Measurements from ENCODE around the gene RARG. TPM values are rescaled to one million over a fixed set of nuclear protein-coding genes. Genes with fewer than 3 reads are reported as not detected.
"Not testable (repeated sequence)": the region's sequence is repeated elsewhere in the genome, so short reads cannot be mapped to it uniquely, and the experiment has no call there.

RARG gene
- total RNA-seq, 1 donor from 2014 or later = 10.1 TPM

DNA sequence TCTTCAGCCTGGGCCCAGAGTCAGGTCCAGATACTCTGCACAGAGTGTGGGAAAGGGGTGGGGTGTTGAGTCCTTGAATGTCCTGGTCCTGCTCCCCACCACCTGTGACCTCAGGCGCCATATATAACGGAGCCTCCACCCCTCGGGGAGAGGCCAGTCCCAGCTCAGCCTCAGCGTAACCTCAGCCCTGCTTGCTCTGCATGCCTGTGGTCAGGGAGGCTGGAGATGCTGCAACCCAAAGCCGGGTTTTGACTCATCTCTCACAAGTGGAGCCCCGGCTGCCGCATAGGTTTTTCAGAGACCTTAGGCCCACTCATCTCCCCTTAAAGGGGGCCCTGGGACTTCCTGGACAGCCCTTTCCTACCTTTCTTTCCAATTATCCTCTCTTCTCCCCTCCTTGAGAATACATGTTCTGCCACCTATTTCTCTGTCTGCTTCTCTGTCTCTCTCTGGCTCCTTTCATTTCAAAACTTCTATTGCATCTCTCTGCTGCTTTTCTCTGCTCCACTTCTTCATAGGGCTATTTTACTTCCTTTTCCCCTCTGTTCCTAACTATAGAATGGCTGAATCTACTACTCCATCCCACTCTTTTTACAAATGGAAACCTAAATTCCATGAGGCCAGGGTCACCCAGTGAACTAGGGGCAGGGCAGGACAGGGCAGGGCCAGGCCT, 26.1 kb downstream of the RARG start:
- FAIRE-seq (no peak), DNase-seq (ENCODE audit: low read depth) (peak; percentile 82)
- H3K4me3 Mint-ChIP-seq (ENCODE audit: unreplicated experiment) = peak overlapping the region; percentile 14
- Histone ChIP-seq H3K4me1 (ENCODE audit: insufficient read depth, low read length) (peaks cover 6% of the 10 kb centered on the region), H3K27ac (ENCODE audit: low read depth, low read length) (no peak overlapping the region), H3K9me3 (ENCODE audit: insufficient read depth, low read depth, low read length) (no peaks in the 10 kb centered on the region), H4K20me1 (ENCODE audit: insufficient read depth, low read length) (no peaks in the 10 kb centered on the region), H3K9ac (ENCODE audit: low read length) (peak overlapping the region; percentile 56), H3K4me3 (ENCODE audit: insufficient read depth, low read depth, low read length) (no peak overlapping the region), H3K27me3 (ENCODE audit: insufficient read depth, low read length) (no peaks in the 10 kb centered on the region), H3K79me2 (ENCODE audit: insufficient read depth, low read length) (no peaks in the 10 kb centered on the region), H2AFZ (ENCODE audit: low read depth, low read length) (no peak overlapping the region), H3K4me2 (ENCODE audit: low read length) (peak overlapping the region; percentile 68), H3K36me3 (ENCODE audit: insufficient read depth, low read length) (no peaks in the 10 kb centered on the region)
- H3K9me3 Mint-ChIP-seq (ENCODE audit: unreplicated experiment) = no peaks in the 10 kb centered on the region
- H3K36me3 Mint-ChIP-seq (ENCODE audit: low read depth, unreplicated experiment) = peaks cover 4% of the 10 kb centered on the region
- H3K4me1 Mint-ChIP-seq (ENCODE audit: low read depth, unreplicated experiment) = peaks cover 24% of the 10 kb centered on the region
- TF ChIP-seq, protein P1, sequence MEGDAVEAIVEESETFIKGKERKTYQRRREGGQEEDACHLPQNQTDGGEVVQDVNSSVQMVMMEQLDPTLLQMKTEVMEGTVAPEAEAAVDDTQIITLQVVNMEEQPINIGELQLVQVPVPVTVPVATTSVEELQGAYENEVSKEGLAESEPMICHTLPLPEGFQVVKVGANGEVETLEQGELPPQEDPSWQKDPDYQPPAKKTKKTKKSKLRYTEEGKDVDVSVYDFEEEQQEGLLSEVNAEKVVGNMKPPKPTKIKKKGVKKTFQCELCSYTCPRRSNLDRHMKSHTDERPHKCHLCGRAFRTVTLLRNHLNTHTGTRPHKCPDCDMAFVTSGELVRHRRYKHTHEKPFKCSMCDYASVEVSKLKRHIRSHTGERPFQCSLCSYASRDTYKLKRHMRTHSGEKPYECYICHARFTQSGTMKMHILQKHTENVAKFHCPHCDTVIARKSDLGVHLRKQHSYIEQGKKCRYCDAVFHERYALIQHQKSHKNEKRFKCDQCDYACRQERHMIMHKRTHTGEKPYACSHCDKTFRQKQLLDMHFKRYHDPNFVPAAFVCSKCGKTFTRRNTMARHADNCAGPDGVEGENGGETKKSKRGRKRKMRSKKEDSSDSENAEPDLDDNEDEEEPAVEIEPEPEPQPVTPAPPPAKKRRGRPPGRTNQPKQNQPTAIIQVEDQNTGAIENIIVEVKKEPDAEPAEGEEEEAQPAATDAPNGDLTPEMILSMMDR (IDR thresholded peaks at IDR 0.05; ENCODE audit: insufficient read depth, low read depth, low read length) = no peak
- no peak for TF ChIP-seq EZH2 (IDR thresholded peaks at IDR 0.05; ENCODE audit: insufficient read depth, low read length)
- H3K27me3 Mint-ChIP-seq (ENCODE audit: low read depth, unreplicated experiment) = no peaks in the 10 kb centered on the region
- peak overlapping the region; percentile 67 for H3K27ac Mint-ChIP-seq (ENCODE audit: unreplicated experiment)

DNA sequence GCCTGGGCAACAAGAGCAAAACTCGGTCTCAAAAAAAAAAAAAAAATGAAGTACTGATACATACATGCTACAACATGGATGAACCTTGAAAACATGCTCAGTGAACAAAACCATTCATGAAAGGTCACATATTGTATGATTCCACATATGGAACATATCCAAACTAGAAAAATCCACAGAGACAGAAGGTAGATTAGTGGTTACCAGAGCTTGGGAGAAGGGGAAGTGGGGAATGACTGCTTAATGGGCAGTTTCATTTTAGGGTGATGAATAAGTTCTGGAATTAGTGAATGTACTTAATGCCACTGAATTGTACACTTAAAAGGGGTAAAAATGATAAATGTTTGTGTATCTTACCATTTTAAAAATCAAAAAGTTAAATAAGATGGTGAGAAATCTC, 27.7 kb downstream of the RARG start:
- Mint-ChIP-seq H3K27me3 (ENCODE audit: low read depth, unreplicated experiment) (peaks cover 2% of the 10 kb centered on the region), H3K9me3 (ENCODE audit: unreplicated experiment) (no peaks in the 10 kb centered on the region), H3K36me3 (ENCODE audit: low read depth, unreplicated experiment) (peaks cover 1% of the 10 kb centered on the region), H3K4me3 (ENCODE audit: unreplicated experiment) (no peak overlapping the region), H3K27ac (ENCODE audit: unreplicated experiment) (no peak overlapping the region), H3K4me1 (ENCODE audit: low read depth, unreplicated experiment) (peaks cover 27% of the 10 kb centered on the region)
- Histone ChIP-seq H3K4me2 (ENCODE audit: low read length) (no peak overlapping the region), H3K79me2 (ENCODE audit: insufficient read depth, low read length) (no peaks in the 10 kb centered on the region), H3K36me3 (ENCODE audit: insufficient read depth, low read length) (no peaks in the 10 kb centered on the region), H2AFZ (ENCODE audit: low read depth, low read length) (no peak overlapping the region), H4K20me1 (ENCODE audit: insufficient read depth, low read length) (no peaks in the 10 kb centered on the region), H3K27me3 (ENCODE audit: insufficient read depth, low read length) (no peaks in the 10 kb centered on the region), H3K4me3 (ENCODE audit: insufficient read depth, low read depth, low read length) (no peak overlapping the region), H3K9ac (ENCODE audit: low read length) (no peak overlapping the region), H3K27ac (ENCODE audit: low read depth, low read length) (no peak overlapping the region), H3K4me1 (ENCODE audit: insufficient read depth, low read length) (peaks cover 6% of the 10 kb centered on the region), H3K9me3 (ENCODE audit: insufficient read depth, low read depth, low read length) (no peaks in the 10 kb centered on the region)
- FAIRE-seq (no peak), DNase-seq (ENCODE audit: low read depth) (no peak)
- TF ChIP-seq, protein P1 (IDR thresholded peaks at IDR 0.05; ENCODE audit: insufficient read depth, low read depth, low read length) = no peak
- no peak for TF ChIP-seq EZH2 (IDR thresholded peaks at IDR 0.05; ENCODE audit: insufficient read depth, low read length)

DNA sequence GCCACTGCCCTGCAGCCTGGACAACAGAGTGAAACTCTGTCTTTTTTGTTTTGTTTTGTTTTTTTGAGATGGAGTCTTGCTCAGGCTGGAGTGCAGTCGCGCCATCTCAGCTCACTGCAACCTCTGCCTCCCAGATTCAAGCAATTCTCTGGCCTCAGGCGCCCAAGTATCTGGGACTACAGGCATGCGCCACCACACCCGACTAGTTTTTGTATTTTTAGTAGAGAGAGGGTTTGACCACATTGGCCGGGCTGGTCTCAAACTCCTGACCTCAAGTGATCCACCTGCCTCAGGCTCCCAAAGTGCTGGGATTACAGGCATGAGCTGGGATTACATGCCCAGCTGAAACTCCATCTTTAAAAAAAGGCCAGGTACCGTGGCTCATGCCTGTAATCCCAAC, 29.7 kb downstream of the RARG start:
- H3K4me2 ChIP-seq (ENCODE audit: low read length); H3K27ac Mint-ChIP-seq (ENCODE audit: unreplicated experiment); H3K9me3 Mint-ChIP-seq (ENCODE audit: unreplicated experiment); H3K9me3 ChIP-seq (ENCODE audit: insufficient read depth, low read depth, low read length); H3K4me1 ChIP-seq (ENCODE audit: insufficient read depth, low read length); H3K4me3 ChIP-seq (ENCODE audit: insufficient read depth, low read depth, low read length); H2AFZ ChIP-seq (ENCODE audit: low read depth, low read length); H3K27me3 ChIP-seq (ENCODE audit: insufficient read depth, low read length); H3K4me3 Mint-ChIP-seq (ENCODE audit: unreplicated experiment); H3K27ac ChIP-seq (ENCODE audit: low read depth, low read length); H3K79me2 ChIP-seq (ENCODE audit: insufficient read depth, low read length); H3K36me3 Mint-ChIP-seq (ENCODE audit: low read depth, unreplicated experiment); FAIRE-seq; H3K36me3 ChIP-seq (ENCODE audit: insufficient read depth, low read length); H4K20me1 ChIP-seq (ENCODE audit: insufficient read depth, low read length); DNase-seq (ENCODE audit: low read depth); H3K9ac ChIP-seq (ENCODE audit: low read length): not testable (repeated sequence)
- peaks cover 16% of the 10 kb centered on the region for H3K27me3 Mint-ChIP-seq (ENCODE audit: low read depth, unreplicated experiment)
- peaks cover 20% of the 10 kb centered on the region for H3K4me1 Mint-ChIP-seq (ENCODE audit: low read depth, unreplicated experiment)

Data from astrocyte (in vitro differentiated cells and primary cell).